HUES48 (cell line): ENCODE results near the gene ECE2.

Source experiments
- H3K27ac ChIP-seq: one replicate; pipeline ENCODE4 v1.7.0; 2013; ENCODE audit warnings: low read depth, low read length, inconsistent platforms
- H3K27me3 ChIP-seq: 2 replicates; pipeline ENCODE4 v1.6.1; 2013; ENCODE audit warnings: mild to moderate bottlenecking, low read length; ENCODE audit not compliant: control insufficient read depth, insufficient read depth
- H3K36me3 ChIP-seq: 2 replicates; pipeline ENCODE4 v1.6.1; 2013; ENCODE audit warnings: low read length; ENCODE audit not compliant: control insufficient read depth, insufficient read depth
- H3K4me1 ChIP-seq: 2 replicates; pipeline ENCODE4 v1.6.1; 2013; ENCODE audit warnings: mild to moderate bottlenecking, low read length; ENCODE audit not compliant: control insufficient read depth, insufficient read depth
- H3K4me3 ChIP-seq: 2 replicates; pipeline ENCODE4 v1.5.1; 2013; ENCODE audit warnings: mild to moderate bottlenecking, low read depth, low read length
- H3K9ac ChIP-seq: 2 replicates; pipeline ENCODE4 v1.6.1; 2013; ENCODE audit warnings: mild to moderate bottlenecking, low read depth, low read length, moderate library complexity
- H3K9me3 ChIP-seq: 2 replicates; pipeline ENCODE4 v1.6.1; 2013; ENCODE audit warnings: low read length; ENCODE audit not compliant: control insufficient read depth, insufficient read depth

ECE2 gene

DNA sequence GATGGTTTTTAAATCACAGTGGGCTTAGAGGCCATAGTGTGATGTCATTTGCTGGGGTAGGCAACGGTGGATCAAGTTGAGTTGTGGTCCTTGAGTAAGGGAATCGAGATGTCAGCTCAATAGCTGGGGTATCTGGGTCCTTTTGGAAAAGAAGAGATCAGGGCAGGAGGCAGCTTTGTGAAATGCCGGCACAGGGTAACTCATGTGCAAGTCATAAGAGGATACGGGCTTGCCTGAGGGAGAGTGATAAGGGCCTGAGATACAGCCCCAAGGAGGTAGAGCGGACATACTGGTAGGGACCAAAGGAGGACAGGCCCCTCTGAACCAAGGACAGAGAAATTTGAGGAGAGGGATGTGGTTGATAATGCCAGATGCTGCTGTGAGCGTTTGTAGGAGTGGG is 57.4 kb downstream of the ECE2 start:
- Histone ChIP-seq H3K27me3 (no peaks in the 10 kb centered on the region), H3K36me3 (peaks cover 68% of the 10 kb centered on the region), H3K4me3 (no peak overlapping the region), H3K4me1 (peaks cover 19% of the 10 kb centered on the region), H3K27ac (no peak overlapping the region), H3K9me3 (no peaks in the 10 kb centered on the region), H3K9ac (no peak overlapping the region)

DNA sequence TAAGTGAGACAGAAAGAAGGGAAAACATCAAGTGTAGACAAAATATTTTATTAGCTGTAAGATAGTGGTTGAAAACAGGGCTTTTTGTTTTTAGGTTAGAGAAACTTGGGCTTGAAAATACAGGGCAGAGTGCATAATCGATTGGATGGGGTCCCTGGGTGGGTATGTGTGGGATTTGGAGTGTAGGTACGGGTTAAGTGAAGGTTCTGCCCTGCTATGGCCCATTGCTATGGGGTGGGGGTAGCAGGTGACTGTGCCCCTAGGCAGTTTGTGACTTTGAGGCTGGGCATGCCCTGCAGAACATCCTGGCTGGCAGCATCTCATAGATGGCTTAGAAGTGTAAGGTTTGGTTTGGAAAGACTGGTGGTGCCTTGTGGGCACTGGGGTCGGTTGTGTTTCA is 57.9 kb downstream of the ECE2 start:
- Histone ChIP-seq H3K27me3 (no peaks in the 10 kb centered on the region), H3K36me3 (peaks cover 63% of the 10 kb centered on the region), H3K4me3 (no peak overlapping the region), H3K9ac (no peak overlapping the region), H3K27ac (peak overlapping the region; percentile 97), H3K9me3 (no peaks in the 10 kb centered on the region), H3K4me1 (peaks cover 21% of the 10 kb centered on the region)

DNA sequence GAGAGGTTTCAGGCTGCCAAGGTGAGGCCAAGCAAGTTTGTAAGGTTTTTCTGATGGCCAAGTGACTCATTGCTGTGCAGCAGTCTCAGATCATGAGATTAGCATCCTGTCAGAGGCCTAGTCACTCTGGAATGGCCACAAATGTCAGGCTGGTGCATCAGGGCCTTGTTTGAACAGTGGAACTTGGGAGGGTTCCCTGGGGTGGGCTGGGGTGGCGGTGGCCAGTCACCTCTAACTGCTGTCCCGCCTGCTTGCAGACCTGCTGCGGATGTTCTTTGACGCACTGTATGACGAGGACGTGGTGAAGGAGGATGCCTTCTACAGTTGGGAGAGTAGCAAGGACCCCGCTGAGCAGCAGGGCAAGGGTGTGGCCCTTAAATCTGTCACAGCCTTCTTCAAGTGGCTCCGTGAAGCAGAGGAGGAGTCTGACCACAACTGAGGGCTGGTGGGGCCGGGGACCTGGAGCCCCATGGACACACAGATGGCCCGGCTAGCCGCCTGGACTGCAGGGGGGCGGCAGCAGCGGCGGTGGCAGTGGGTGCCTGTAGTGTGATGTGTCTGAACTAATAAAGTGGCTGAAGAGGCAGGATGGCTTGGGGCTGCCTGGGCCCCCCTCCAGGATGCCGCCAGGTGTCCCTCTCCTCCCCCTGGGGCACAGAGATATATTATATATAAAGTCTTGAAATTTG is 58.8 kb downstream of the ECE2 start:
- Histone ChIP-seq H3K4me3 (no peak overlapping the region), H3K4me1 (peaks cover 25% of the 10 kb centered on the region), H3K9me3 (no peaks in the 10 kb centered on the region), H3K36me3 (peaks cover 54% of the 10 kb centered on the region), H3K27ac (peak overlapping the region; percentile 97), H3K9ac (no peak overlapping the region), H3K27me3 (no peaks in the 10 kb centered on the region)

DNA sequence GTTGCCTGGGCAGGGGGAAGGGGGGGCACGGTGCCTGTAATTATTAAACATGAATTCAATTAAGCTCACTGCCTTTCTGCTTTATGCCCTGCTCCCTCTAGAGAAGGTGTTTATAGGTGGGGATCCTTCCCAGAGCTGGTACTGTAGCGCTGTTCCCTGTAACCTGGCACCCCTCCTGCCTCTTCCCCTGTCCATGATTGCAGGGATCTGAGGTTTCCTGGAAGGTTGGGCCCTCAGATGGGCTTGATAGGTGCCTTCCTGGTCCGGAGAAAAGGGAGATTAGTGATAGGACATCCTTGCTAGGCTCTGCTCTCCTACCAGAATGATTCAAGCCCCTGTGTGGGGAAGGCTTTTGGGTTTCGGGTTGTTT is 59.5 kb downstream of the ECE2 start:
- peaks cover 25% of the 10 kb centered on the region for H3K4me1 ChIP-seq
- H3K4me3 ChIP-seq = peak overlapping the region; percentile 91; the same call in 1 of the 2 replicates
- H3K9me3 ChIP-seq = no peaks in the 10 kb centered on the region
- no peaks in the 10 kb centered on the region for H3K27me3 ChIP-seq
- peaks cover 48% of the 10 kb centered on the region for H3K36me3 ChIP-seq
- peak overlapping the region; percentile 97 for H3K27ac ChIP-seq
- H3K9ac ChIP-seq = peak overlapping the region; percentile 18; the same call in 1 of the 2 replicates

DNA sequence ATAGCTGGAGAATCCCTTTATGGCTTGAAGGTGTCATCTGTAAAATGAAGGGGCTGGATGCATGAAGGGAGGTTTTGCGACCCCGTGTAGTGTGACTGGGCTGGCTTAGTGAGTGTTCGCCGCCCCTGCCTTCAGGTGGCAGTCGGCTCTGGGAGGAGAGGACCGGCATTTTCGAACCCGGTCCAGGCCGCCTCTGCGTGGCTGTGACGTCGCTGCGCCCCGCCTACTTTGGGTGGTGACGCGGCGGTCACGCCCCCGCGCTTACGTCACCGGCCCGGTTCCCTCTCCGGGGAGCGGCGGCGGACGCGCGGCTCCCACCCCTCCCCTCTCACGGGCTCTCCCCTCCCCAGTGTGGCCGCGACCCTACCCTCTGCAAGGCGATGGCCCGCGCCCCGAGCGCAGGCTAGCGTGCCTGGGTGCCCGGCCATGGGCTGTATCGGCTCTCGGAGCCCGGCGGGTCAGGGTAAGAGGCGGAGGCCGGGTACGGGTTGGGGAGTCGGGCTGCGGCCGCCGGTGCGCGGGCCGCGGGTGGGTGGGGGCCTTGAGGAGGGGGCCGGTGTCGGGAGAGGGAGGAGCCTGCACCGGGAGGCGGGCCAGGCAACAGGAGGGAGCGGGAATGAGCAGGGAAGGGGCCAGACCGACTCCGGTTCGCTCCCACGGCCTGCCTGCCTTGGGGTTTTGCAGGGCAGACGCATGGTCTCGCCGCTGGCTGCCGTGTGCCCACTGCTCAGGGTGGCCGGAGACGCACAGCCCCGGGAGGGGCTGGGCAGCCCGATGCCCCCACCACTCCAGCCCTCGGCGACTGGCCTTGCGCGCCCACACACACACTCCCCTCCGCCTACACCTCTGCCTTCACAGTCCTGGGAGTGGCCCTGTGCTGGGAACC is 60.1 kb downstream of the ECE2 start:
- Histone ChIP-seq H3K9ac (peak overlapping the region; percentile 83), H3K27me3 (no peaks in the 10 kb centered on the region), H3K4me3 (peak overlapping the region; percentile 91), H3K4me1 (peaks cover 25% of the 10 kb centered on the region), H3K36me3 (peaks cover 43% of the 10 kb centered on the region), H3K27ac (peak overlapping the region; percentile 97), H3K9me3 (no peaks in the 10 kb centered on the region)

DNA sequence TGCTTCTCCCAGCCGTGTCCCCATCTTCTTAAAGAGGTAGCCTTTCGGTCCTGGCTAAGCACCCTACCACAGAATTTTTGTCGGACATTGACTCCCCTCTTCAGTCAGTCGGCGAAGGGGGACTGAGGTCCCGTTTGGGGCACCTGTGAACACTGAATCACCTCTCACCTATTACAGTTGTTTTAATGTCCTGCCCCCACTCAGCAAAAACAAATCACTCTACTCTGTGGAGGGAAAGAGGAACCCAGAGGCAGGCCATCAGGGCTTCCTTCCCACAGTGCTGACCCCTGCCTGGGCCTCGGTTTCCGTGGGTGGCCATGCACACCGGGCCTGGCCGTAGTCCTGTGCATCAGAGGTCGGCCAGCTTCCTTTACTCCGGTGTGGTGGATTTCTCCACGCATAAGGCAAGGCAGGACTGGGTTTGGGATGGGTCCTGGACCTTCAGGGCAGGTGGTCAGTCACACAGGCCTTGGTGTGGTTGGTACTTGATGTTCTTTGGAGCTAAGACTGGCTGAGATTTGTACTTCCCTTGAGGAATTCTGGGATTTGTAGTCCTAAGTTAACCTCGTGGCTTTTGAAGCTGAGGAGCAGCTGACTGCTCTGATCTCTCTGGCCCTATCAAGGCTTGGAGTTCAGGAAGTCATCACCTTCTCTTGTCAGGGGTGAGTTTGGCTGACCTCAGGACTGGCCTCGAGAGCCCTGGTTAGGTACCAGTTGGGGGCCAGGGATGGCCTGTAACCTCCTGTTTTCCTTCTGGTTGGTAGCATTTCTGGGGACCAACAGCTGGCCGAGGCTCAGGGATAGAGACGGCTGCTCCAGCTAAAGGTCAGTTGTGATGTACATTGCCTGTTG is 61.0 kb downstream of the ECE2 start:
- Histone ChIP-seq H3K36me3 (peaks cover 34% of the 10 kb centered on the region), H3K4me1 (peaks cover 25% of the 10 kb centered on the region), H3K4me3 (peak overlapping the region; percentile 91), H3K9ac (peak overlapping the region; percentile 83), H3K9me3 (no peaks in the 10 kb centered on the region), H3K27me3 (no peaks in the 10 kb centered on the region), H3K27ac (peak overlapping the region; percentile 97)

DNA sequence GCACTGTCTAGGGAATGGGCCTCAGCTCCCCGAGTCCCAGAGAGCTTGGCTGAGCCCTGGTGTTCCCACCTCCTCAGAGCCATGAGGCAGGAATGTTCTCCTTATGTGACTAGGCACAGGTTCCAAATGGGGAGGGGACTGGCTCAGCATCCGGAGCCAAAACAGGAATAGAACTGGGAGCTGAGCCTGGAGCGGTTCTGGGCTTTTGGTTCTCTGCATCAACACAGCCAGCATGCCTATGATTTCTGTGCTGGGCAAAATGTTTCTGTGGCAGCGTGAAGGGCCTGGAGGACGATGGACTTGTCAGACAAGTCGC is 61.5 kb downstream of the ECE2 start, which contains the start of gene FAM131A:
FAM131A (plus strand) TSS at position 202 of the 316 bp plus-strand sequence; CDS start at position 233, 31 bp downstream.
- Histone ChIP-seq H3K36me3 (peaks cover 29% of the 10 kb centered on the region), H3K9ac (peak within 1 kb of the TSS; percentile 83), H3K27ac (peak within 1 kb of the TSS; percentile 97)

DNA sequence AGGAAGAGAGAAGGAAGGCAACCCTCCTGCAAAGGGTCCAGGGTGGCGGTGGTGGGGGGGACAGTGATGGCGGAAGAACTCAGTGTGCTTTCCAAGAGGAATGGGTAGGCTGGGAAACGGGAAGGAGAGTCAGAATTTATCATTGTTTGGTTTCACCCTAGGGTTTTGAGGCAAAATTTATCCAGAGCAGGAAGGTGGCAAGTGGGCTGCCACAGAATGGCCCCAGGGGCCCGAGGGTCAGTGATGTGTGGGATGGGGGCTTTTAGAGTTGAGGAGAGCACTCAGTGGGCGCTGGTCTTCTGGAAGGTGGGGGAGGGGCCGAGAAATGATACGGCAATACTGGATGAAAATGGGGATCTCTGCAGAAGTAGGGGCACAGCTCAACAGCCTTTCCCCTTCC is 62.2 kb downstream of the ECE2 start:
- H3K9me3 ChIP-seq = no peaks in the 10 kb centered on the region
- H3K9ac ChIP-seq = no peak overlapping the region
- H3K27me3 ChIP-seq = no peaks in the 10 kb centered on the region
- peak overlapping the region; percentile 46 for H3K27ac ChIP-seq
- H3K36me3 ChIP-seq = peaks cover 29% of the 10 kb centered on the region
- H3K4me3 ChIP-seq = peak overlapping the region; percentile 27
- H3K4me1 ChIP-seq = peaks cover 25% of the 10 kb centered on the region

More for the DNA sequence above, 61.5 kb downstream of the ECE2 start, which contains the start of gene FAM131A:
- H3K27me3 ChIP-seq = no peaks in the 10 kb centered on the region
- H3K4me3 ChIP-seq = peak within 1 kb of the TSS; percentile 91
- H3K4me1 ChIP-seq = peaks cover 25% of the 10 kb centered on the region
- H3K9me3 ChIP-seq = no peaks in the 10 kb centered on the region

DNA sequence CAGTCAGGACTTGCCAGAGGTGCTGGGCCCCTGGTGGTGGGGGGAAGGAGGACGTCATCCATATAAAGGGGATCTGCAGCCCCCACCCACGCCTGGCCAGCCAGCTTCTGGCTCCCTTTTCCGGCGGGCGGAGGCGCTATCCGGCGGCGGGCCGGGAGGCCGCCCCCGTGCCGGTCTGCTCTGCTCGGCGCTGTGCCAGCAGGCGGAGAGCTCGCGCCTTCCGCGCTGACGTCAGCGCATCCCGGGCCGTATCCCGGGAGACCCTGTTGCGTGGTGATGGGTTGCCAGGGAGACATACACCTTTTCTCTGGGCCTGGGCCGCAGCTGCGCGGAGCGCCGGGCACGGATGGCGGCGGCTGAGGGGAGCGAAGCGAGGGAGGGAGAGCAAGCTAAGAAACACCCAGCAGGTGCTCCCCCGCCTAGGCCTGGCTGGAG is 62.7 kb downstream of the ECE2 start:
- Histone ChIP-seq H3K9me3 (no peaks in the 10 kb centered on the region), H3K27ac (peak overlapping the region; percentile 46), H3K4me1 (peaks cover 25% of the 10 kb centered on the region), H3K4me3 (peak overlapping the region; percentile 27), H3K36me3 (peaks cover 29% of the 10 kb centered on the region), H3K9ac (no peak overlapping the region), H3K27me3 (no peaks in the 10 kb centered on the region)

DNA sequence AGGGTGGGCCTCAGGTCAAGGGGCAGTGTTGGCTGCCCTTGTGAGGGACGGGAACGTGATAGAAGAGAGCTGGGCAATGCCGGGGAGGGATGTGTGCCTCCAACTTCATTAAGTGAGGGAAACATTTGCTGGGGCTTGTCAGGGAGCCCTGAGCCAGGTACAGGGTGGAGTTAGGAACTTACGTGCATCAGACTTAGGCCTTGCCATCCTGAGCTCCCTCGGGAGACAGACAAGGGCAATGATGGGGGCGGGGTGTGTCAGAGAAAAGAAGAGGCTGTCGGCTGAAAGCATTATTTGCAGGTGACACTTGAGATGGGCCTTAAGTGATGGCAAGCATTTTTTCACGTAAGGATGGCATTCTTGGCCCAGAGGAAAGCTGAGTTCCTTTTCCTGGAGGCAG is 63.2 kb downstream of the ECE2 start:
- no peaks in the 10 kb centered on the region for H3K27me3 ChIP-seq
- peak overlapping the region; percentile 46 for H3K27ac ChIP-seq
- H3K9ac ChIP-seq = no peak overlapping the region
- peaks cover 25% of the 10 kb centered on the region for H3K4me1 ChIP-seq
- peaks cover 27% of the 10 kb centered on the region for H3K36me3 ChIP-seq
- H3K4me3 ChIP-seq = peak overlapping the region; percentile 27
- no peaks in the 10 kb centered on the region for H3K9me3 ChIP-seq
